LNCAP (cell line): ENCODE data around the gene FHIT.

Experiments
- TF ChIP-seq, protein P1 (sequence below): fragments of 450-650 bp; IDR thresholded peaks from 2 replicates; pipeline ENCODE4 v1.5.1; 2017; ENCODE audit warnings: mild to moderate bottlenecking

Gene FHIT

DNA sequence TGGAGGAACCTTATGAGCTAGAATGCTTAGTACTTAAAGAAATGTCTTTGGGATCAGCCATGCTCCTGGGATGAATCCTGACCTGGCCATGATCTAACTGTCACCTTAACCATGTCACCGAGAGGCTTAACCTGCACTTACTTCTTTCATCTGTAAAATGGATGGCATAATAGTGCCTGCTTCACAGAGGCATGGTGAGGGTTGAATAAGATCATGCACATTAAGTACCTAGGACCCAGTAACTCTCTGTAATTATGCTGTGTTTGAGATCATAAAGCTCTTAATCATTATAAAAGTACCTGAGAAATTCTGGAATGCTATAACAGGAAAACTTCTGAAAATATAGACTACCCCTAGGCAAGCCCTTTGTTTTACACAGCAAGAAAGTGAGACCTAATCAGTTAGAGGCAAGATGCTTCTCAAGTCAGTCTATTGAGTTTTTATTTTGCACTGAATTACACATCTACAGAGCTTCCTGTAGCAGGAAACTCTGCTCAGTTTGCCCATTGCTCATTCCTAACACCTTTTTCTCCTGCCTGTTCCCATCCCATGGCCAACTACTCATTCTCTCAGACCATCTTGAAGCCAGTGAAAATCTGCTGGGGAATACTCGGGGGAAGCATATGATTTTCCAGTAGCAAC is 1185.9 kb downstream of the FHIT start:
- TF ChIP-seq, protein P1, sequence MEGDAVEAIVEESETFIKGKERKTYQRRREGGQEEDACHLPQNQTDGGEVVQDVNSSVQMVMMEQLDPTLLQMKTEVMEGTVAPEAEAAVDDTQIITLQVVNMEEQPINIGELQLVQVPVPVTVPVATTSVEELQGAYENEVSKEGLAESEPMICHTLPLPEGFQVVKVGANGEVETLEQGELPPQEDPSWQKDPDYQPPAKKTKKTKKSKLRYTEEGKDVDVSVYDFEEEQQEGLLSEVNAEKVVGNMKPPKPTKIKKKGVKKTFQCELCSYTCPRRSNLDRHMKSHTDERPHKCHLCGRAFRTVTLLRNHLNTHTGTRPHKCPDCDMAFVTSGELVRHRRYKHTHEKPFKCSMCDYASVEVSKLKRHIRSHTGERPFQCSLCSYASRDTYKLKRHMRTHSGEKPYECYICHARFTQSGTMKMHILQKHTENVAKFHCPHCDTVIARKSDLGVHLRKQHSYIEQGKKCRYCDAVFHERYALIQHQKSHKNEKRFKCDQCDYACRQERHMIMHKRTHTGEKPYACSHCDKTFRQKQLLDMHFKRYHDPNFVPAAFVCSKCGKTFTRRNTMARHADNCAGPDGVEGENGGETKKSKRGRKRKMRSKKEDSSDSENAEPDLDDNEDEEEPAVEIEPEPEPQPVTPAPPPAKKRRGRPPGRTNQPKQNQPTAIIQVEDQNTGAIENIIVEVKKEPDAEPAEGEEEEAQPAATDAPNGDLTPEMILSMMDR = no peak

DNA sequence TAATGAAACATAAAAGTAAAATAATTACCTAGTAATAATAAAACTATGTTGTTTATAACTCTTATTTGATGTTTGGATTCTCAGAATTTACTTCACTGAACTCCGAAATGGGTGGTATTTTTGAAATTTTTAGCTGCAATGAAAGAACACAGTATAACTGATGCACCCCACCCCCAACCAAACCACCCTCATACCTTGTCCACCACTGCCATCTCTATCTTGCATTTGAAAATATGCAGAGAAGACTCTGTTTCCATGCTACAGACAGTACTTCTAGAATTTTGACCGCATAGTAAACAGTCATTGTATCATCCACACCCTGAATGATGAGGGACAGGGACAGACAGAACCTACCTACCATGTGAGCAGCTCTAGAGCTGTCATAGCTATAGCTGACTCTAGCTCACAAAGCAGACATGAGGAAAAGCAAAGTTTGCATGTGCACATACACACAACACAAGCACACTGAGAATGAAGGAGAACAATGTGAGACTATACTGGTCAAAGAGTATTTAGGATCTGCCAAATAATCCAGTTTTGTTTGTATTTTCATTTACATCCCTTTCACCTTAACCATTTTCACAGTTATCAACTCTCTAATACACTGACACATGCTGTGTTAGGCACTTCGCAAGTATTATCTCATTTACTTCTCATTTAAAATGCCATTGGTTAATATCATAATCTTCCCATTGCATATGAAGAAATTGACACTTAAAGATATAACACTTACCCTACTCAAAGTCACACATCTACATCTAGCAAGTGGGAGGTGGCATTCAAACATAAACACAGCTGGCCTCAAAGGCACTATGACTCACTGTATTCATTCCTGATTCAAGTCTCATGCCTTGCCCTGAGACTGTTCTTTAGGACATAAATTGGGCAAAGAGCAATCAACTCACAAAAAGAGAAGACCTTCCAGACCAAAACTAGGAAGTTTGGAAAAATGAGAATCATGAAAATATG is 1186.8 kb downstream of the FHIT start:
- TF ChIP-seq, protein P1 = no peak

DNA sequence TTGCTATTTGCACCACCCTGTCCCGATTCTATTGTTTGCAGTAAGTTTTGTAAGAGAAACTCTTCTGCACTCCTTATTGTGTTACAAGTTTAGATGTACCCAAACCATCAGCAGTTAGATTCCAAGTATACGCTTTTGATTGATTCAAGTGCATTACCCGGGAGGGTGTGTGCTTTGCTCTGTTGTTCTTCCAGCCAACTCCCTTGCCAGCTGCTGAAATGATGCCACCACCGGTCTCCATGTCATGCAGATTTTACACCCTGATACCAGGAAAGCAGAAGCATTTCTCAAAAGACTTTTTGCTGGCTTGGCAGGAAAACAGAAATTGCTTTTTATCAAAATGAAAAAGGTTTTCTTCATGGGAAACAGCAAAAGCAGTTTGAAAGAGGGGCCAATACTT is 1194.8 kb downstream of the FHIT start:
- TF ChIP-seq, protein P1 = no peak

DNA sequence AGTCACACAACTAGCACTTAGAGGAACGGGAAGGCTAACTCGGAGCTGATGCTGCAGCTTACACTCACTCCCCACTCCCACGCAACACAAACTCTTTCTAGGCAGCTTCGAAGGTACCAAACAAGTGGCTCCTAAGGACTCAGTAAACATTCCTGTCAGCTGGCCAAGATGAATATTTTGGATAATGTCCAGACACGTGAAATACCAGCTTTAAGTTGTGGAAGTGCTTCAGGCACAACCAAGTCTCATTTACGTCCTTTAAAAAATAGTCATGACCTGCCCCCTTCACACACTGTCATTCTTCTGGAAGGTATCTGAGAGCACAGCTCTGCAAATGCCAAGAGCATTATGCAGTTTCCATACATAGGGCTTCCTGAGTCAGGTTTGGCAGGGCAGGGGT is 1195.5 kb downstream of the FHIT start:
- TF ChIP-seq, protein P1 = no peak

DNA sequence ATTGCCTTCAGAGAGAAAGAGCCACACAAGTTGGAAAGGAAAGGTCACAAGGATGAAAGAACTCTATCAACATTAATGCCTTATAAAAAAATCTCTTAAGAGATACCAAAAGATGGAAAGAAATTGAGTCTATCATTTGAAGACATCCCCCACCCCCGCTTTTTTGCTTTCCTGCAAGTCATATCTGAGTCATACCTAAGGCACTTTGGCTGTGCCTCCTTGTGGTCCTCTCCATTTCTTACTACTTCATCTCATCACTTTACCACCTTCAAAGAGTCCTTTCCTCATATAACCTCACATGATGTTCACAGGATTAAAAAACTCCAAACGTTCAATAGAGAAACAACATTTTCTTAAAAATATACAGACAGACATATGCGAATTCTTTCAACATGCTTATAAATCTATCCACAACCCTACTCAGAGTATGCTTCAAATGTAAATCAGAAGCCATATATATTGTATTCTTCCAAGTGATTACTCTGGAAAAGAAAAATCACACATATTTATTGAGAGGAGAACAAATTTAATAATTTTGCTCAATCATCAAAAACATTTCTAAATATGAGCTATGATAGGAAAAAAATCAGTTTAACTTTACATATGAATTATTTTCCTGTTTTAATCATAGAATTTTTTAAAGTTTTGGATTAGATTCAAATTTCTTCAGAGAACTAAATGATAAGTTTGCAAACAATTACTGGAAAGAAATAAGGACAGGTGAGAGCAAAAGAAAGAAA is 1197.6 kb downstream of the FHIT start:
- TF ChIP-seq, protein P1 = no peak

DNA sequence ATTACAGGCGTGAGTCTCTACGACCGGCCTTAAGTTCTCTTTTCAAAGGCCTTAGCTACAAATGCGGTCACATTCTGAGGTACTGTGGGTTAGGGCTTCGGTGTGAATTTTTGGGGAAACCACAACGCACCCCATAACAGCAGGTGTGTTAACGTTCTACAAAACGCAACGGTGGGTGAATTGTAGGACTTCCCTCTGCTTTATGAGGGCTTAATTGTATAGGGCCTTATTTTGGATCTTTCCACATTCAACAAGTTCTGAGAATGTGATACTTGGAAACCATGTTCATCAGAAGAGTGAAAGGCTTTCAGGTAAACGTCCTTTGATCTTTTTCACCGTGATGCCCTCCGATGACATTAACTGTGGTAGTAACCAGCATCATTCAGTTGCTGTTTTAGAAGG is 1202.8 kb downstream of the FHIT start:
- TF ChIP-seq, protein P1 = no peak

DNA sequence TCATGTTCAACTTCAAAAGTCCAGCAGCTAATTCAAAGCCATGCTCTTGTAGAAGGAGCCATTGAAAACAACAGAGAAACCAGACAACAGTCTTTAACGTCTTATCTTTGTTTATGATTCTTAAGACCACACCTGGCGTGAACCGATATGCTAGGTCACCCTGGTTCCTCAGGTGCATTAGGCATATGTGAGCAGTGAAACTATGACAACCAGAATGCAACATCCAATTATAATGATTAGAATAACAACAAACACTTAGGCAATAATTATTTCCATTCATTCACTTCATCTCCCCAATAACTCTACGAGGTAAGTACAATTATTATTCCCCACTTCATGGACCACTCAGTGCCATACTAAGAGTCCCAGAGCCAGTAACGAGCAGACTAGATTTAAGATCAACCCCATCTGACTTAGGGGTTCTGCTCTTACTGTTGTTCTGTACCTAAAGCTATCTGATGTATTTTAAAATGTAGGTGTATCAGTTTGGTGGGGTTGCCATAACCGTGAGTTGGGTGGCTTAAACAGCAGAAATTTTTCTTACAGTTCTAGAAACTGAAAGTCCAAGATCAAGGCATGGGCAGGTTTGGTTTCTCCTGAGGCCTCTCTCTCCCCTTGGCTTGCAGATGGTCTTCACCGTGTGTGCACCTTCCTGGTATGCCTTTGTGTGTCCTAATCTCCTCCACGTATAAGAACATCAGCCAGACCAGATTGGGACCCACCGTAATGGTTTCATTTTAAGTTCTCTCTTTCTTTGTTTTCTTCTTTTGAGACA is 1203.6 kb downstream of the FHIT start:
- TF ChIP-seq, protein P1 = no peak
